Measurements from ENCODE around the gene WASL. TPM values are rescaled to one million over a fixed set of nuclear protein-coding genes. Genes with fewer than 3 reads are reported as not detected.

Gene WASL
- total RNA-seq, 2 experiments from 2014 or later: 5.8 to 5.9 TPM

GRCh38 chr7:123632808-123633207 is 116.0 kb downstream of the WASL start:
- Mint-ChIP-seq H3K36me3 (ENCODE audit: low read depth) (no peaks in the 10 kb centered on the region), H3K4me1 (ENCODE audit: low read depth) (no peaks in the 10 kb centered on the region), H3K4me3 (no peak overlapping the region), H3K27me3 (peaks cover 22% of the 10 kb centered on the region), H3K27ac (no peak overlapping the region), H3K9me3 (no peaks in the 10 kb centered on the region)
- ChIA-PET POLR2A (no interaction called here), CTCF (no interaction called here)
- TF ChIP-seq, protein P1, sequence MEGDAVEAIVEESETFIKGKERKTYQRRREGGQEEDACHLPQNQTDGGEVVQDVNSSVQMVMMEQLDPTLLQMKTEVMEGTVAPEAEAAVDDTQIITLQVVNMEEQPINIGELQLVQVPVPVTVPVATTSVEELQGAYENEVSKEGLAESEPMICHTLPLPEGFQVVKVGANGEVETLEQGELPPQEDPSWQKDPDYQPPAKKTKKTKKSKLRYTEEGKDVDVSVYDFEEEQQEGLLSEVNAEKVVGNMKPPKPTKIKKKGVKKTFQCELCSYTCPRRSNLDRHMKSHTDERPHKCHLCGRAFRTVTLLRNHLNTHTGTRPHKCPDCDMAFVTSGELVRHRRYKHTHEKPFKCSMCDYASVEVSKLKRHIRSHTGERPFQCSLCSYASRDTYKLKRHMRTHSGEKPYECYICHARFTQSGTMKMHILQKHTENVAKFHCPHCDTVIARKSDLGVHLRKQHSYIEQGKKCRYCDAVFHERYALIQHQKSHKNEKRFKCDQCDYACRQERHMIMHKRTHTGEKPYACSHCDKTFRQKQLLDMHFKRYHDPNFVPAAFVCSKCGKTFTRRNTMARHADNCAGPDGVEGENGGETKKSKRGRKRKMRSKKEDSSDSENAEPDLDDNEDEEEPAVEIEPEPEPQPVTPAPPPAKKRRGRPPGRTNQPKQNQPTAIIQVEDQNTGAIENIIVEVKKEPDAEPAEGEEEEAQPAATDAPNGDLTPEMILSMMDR (IDR thresholded peaks at IDR 0.05): no peak
- no peak for DNase-seq
- intact Hi-C loops (cut with micrococcal nuclease): no loop called here
- no peak for ATAC-seq

Other genes with a start within 250 kb of the WASL start
- gene IQUB, start 214.4 kb downstream of the WASL start, total RNA-seq: under 1 TPM in 1 of 2 experiments, not detected in 1; 0.09 TPM
- 10 to 100 TPM; 62.8 to 63.7 TPM for gene NDUFA5, start 191.2 kb downstream of the WASL start, total RNA-seq
- not detected for gene ASB15, start 147.2 kb downstream of the WASL start, total RNA-seq
- gene LMOD2, start 93.1 kb downstream of the WASL start, total RNA-seq: not detected
- not detected for gene HYAL4, start 96.2 kb upstream of the WASL start, total RNA-seq
- not detected for gene SPAM1, start 176.2 kb upstream of the WASL start, total RNA-seq

Data from activated CD8-positive, alpha-beta T cell treated with anti-CD3 and anti-CD28 coated beads for 36 hours (primary cell).